ENCODE results near the gene COMT. TPM values are rescaled to one million over a fixed set of nuclear protein-coding genes. Genes with fewer than 3 reads are reported as not detected.

COMT gene
- total and polyA plus RNA-seq, 9 of the 15 experiments (the other 6 are each of a cell fraction or from before 2014, with no cell fraction given), result 12.5 to 351 (median 155) TPM

DNA sequence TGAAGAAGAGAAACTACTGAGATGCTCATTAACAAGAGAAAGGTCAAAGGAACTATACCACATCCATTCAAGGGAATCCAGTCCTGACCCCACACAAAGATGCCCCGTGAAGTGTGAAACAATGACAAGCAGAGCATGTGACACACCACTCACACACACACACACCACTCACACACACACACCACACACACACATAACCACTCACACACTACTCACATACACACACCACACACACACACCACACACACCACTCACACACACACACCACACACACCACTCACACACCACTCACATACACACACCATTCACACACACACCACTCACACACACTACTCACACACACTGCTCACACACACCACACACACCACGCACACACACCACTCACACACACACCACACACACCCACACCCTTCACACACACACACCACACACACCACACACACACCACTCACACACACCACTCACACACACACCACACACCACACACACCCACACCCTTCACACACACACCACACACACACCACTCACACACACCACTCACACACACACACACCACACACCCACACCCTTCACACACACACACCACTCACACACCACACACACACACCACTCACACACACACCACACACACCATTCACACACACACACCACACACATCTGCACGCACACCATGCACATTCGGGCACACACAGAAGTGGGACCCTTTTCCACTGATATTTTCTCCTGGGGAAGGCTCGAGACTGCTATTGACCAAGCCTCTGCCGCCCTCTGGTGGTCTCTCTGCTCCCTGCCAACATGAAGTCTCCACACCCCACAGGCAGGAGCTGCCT, 32.0 kb upstream of the COMT start (continued):
- TF ChIP-seq GABPA (tag; conservative IDR thresholded peaks at IDR 0.05; ENCODE audit: low read depth) (no peak), MEIS2 (IDR thresholded peaks at IDR 0.05; ENCODE audit: partially characterized antibody) (no peak), KHSRP (IDR thresholded peaks at IDR 0.05) (peak; percentile 11; the same call in 1 of the 2 replicates), PTTG1 (tag; IDR thresholded peaks at IDR 0.05; ENCODE audit: low read depth) (no peak), TAL1 (IDR thresholded peaks at IDR 0.05) (peak; percentile 54), NR2C1 (IDR thresholded peaks at IDR 0.05) (no peak), NR2C1 (tag; IDR thresholded peaks at IDR 0.05) (no peak), HNRNPUL1 (IDR thresholded peaks at IDR 0.05; ENCODE audit: low read length) (no peak), ZSCAN29 (IDR thresholded peaks at IDR 0.05) (peak; percentile 60; the same call in 1 of the 2 replicates), RBM39 (optimal IDR thresholded peaks at IDR 0.05; ENCODE audit: low read depth, low read length) (peak; percentile 78), CHD1 (IDR thresholded peaks at IDR 0.05; ENCODE audit: low read length) (peak; percentile 44), STAT5A (IDR thresholded peaks at IDR 0.05; ENCODE audit: borderline replicate concordance, low read length) (0 out of 2 replicates have a peak, but pooled peaks have one; percentile 28), L3MBTL2 (IDR thresholded peaks at IDR 0.05) (no peak)
- TF ChIP-seq, protein P1, sequence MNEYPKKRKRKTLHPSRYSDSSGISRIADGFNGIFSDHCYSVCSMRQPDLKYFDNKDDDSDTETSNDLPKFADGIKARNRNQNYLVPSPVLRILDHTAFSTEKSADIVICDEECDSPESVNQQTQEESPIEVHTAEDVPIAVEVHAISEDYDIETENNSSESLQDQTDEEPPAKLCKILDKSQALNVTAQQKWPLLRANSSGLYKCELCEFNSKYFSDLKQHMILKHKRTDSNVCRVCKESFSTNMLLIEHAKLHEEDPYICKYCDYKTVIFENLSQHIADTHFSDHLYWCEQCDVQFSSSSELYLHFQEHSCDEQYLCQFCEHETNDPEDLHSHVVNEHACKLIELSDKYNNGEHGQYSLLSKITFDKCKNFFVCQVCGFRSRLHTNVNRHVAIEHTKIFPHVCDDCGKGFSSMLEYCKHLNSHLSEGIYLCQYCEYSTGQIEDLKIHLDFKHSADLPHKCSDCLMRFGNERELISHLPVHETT (CRISPR knock-in tag; conservative IDR thresholded peaks at IDR 0.05 in 1 of 2, IDR thresholded peaks at IDR 0.05 in 1 of 2), result no peak
- TF ChIP-seq, protein P2, sequence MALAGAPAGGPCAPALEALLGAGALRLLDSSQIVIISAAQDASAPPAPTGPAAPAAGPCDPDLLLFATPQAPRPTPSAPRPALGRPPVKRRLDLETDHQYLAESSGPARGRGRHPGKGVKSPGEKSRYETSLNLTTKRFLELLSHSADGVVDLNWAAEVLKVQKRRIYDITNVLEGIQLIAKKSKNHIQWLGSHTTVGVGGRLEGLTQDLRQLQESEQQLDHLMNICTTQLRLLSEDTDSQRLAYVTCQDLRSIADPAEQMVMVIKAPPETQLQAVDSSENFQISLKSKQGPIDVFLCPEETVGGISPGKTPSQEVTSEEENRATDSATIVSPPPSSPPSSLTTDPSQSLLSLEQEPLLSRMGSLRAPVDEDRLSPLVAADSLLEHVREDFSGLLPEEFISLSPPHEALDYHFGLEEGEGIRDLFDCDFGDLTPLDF (CRISPR knock-in tag; IDR thresholded peaks at IDR 0.05), result peak; percentile 79
- TF ChIP-seq, protein P3, sequence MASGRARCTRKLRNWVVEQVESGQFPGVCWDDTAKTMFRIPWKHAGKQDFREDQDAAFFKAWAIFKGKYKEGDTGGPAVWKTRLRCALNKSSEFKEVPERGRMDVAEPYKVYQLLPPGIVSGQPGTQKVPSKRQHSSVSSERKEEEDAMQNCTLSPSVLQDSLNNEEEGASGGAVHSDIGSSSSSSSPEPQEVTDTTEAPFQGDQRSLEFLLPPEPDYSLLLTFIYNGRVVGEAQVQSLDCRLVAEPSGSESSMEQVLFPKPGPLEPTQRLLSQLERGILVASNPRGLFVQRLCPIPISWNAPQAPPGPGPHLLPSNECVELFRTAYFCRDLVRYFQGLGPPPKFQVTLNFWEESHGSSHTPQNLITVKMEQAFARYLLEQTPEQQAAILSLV (tag; IDR thresholded peaks at IDR 0.05), result peak; percentile 61
- TF ChIP-seq, protein P4, sequence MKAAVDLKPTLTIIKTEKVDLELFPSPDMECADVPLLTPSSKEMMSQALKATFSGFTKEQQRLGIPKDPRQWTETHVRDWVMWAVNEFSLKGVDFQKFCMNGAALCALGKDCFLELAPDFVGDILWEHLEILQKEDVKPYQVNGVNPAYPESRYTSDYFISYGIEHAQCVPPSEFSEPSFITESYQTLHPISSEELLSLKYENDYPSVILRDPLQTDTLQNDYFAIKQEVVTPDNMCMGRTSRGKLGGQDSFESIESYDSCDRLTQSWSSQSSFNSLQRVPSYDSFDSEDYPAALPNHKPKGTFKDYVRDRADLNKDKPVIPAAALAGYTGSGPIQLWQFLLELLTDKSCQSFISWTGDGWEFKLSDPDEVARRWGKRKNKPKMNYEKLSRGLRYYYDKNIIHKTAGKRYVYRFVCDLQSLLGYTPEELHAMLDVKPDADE (conservative IDR thresholded peaks at IDR 0.05; ENCODE audit: control insufficient read depth, low read depth, low read length), result peak; percentile 66; the same call in 1 of the 2 replicates
- TF ChIP-seq, protein P5, sequence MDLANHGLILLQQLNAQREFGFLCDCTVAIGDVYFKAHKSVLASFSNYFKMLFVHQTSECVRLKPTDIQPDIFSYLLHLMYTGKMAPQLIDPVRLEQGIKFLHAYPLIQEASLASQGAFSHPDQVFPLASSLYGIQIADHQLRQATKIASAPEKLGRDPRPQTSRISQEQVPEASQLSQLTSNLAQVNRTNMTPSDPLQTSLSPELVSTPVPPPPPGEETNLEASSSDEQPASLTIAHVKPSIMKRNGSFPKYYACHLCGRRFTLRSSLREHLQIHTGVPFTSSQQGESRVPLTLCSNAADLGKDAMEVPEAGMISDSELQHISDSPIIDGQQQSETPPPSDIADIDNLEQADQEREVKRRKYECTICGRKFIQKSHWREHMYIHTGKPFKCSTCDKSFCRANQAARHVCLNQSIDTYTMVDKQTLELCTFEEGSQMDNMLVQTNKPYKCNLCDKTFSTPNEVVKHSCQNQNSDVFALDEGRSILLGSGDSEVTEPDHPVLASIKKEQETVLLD (IDR thresholded peaks at IDR 0.05), result peak; percentile 93
- TF ChIP-seq, protein P6, sequence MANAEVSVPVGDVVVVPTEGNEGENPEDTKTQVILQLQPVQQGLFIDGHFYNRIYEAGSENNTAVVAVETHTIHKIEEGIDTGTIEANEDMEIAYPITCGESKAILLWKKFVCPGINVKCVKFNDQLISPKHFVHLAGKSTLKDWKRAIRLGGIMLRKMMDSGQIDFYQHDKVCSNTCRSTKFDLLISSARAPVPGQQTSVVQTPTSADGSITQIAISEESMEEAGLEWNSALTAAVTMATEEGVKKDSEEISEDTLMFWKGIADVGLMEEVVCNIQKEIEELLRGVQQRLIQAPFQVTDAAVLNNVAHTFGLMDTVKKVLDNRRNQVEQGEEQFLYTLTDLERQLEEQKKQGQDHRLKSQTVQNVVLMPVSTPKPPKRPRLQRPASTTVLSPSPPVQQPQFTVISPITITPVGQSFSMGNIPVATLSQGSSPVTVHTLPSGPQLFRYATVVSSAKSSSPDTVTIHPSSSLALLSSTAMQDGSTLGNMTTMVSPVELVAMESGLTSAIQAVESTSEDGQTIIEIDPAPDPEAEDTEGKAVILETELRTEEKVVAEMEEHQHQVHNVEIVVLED (CRISPR knock-in tag; IDR thresholded peaks at IDR 0.05), result no peak
